ENCODE results near the gene CD36.

DNA sequence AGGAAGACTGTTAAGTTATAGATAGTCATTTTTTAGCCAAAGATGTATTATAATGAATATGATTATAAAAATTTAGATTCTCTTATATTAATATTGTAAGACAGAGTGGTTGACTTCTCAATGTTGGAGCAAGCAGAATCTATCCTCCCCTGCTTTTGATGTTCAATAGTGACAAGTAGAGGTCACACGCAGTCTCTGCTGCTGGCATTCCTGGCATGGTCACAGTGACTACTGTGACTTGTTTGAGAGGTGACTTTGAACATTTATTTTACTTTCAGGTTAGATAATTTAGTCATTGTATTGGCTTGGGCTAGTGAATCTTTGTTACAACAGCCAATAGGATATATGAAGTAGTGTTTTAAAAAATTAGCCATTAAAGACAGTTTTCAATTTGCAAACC is 13.7 kb upstream of the CD36 start:
- TF ChIP-seq, protein P1, sequence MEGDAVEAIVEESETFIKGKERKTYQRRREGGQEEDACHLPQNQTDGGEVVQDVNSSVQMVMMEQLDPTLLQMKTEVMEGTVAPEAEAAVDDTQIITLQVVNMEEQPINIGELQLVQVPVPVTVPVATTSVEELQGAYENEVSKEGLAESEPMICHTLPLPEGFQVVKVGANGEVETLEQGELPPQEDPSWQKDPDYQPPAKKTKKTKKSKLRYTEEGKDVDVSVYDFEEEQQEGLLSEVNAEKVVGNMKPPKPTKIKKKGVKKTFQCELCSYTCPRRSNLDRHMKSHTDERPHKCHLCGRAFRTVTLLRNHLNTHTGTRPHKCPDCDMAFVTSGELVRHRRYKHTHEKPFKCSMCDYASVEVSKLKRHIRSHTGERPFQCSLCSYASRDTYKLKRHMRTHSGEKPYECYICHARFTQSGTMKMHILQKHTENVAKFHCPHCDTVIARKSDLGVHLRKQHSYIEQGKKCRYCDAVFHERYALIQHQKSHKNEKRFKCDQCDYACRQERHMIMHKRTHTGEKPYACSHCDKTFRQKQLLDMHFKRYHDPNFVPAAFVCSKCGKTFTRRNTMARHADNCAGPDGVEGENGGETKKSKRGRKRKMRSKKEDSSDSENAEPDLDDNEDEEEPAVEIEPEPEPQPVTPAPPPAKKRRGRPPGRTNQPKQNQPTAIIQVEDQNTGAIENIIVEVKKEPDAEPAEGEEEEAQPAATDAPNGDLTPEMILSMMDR (tag by site-specific recombination; IDR thresholded peaks at IDR 0.05), result no peak
- TF ChIP-seq ZNF514 (tag by site-specific recombination; IDR thresholded peaks at IDR 0.05), result no peak
- no peak for TF ChIP-seq ZFP3 (tag by site-specific recombination; IDR thresholded peaks at IDR 0.05; ENCODE audit: low read depth)
- TF ChIP-seq ZNF701 (tag by site-specific recombination; IDR thresholded peaks at IDR 0.05), result no peak
- no peak for TF ChIP-seq KLF16 (tag by site-specific recombination; IDR thresholded peaks at IDR 0.05)
